Activated CD4-positive, alpha-beta T cell treated with anti-CD3 and anti-CD28 coated beads, Interleukin-2, amount 50 U/mL, for 1 hour (primary cell): Measurements from ENCODE around the gene TPPP.
A peak's percentile ranks its signal among the peaks of the same experiment; 100 is the strongest.
"Not testable (repeated sequence)": the region's sequence is repeated elsewhere in the genome, so short reads cannot be mapped to it uniquely, and the experiment has no call there.

ENCODE experiments used
- DNase-seq: peaks from one replicate; pipeline ENCODE4 v3.0.0-alpha.2; 2020

Gene TPPP

GRCh38 chr5:692529-693041, 567 bp downstream of the TPPP start:
- DNase-seq: peak; percentile 29

GRCh38 chr5:691817-692528, 1.2 kb downstream of the TPPP start:
- no peak for DNase-seq

GRCh38 chr5:691049-691448, 2.1 kb downstream of the TPPP start:
- DNase-seq: not testable (repeated sequence)

GRCh38 chr5:690293-690692, 2.9 kb downstream of the TPPP start:
- DNase-seq: not testable (repeated sequence)

- DNase-seq: not testable (repeated sequence)
Measured at GRCh38 chr5:688348-689010, 4.7 kb downstream of the TPPP start.

GRCh38 chr5:686936-687335, 6.2 kb downstream of the TPPP start:
- not testable (repeated sequence) for DNase-seq

GRCh38 chr5:686172-686523, 7.0 kb downstream of the TPPP start:
- not testable (repeated sequence) for DNase-seq

- no peak for DNase-seq
Measured at GRCh38 chr5:685262-686171, 7.6 kb downstream of the TPPP start.

- DNase-seq: no peak
Measured at GRCh38 chr5:684751-685216, 8.4 kb downstream of the TPPP start.

GRCh38 chr5:683551-684481, 9.3 kb downstream of the TPPP start:
- DNase-seq: no peak

GRCh38 chr5:682651-683358, 10.3 kb downstream of the TPPP start:
- not testable (repeated sequence) for DNase-seq

GRCh38 chr5:682216-682615, 10.9 kb downstream of the TPPP start:
- not testable (repeated sequence) for DNase-seq

- not testable (repeated sequence) for DNase-seq
Measured at GRCh38 chr5:681317-682191, 11.6 kb downstream of the TPPP start.

- DNase-seq: not testable (repeated sequence)
Measured at GRCh38 chr5:680836-681235, 12.3 kb downstream of the TPPP start.

- DNase-seq: not testable (repeated sequence)
Measured at GRCh38 chr5:680118-680795, 12.9 kb downstream of the TPPP start.

- DNase-seq: not testable (repeated sequence)
Measured at GRCh38 chr5:679166-679895, 13.8 kb downstream of the TPPP start.

- DNase-seq: not testable (repeated sequence)
Measured at GRCh38 chr5:678521-678920, 14.6 kb downstream of the TPPP start.

- DNase-seq: no peak
Measured at GRCh38 chr5:677131-678101, 15.7 kb downstream of the TPPP start.
